Measurements from ENCODE around the gene PCDHGB6.
A peak's percentile ranks its signal among the peaks of the same experiment; 100 is the strongest.
"Not testable (repeated sequence)": the region's sequence is repeated elsewhere in the genome, so short reads cannot be mapped to it uniquely, and the experiment has no call there.

PCDHGB6 gene

DNA sequence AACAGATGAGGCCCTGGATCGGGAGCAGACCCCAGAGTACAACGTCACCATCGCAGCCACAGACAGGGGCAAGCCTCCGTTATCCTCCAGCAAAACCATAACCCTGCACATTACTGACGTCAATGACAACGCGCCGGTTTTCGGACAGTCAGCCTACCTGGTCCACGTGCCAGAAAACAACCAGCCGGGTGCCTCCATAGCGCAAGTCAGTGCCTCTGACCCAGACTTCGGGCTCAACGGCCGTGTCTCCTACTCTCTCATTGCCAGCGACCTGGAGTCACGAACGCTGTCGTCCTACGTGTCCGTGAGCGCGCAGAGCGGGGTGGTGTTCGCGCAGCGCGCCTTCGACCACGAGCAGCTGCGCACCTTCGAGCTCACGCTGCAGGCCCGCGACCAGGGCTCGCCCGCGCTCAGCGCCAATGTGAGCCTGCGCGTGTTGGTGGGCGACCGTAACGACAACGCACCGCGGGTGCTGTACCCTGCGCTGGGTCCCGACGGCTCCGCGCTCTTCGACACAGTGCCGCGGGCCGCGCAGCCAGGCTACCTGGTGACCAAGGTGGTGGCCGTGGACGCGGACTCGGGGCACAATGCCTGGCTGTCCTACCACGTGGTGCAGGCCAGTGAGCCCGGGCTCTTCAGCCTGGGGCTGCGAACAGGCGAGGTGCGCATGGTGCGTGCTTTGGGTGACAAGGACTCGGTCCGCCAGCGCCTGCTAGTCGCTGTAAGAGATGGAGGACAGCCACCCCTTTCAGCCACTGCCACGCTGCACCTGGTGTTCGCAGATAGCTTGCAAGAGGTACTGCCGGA, 11.5 kb downstream of the PCDHGB6 start:
- DNase-seq (ENCODE audit: low spot score), result no peak

DNA sequence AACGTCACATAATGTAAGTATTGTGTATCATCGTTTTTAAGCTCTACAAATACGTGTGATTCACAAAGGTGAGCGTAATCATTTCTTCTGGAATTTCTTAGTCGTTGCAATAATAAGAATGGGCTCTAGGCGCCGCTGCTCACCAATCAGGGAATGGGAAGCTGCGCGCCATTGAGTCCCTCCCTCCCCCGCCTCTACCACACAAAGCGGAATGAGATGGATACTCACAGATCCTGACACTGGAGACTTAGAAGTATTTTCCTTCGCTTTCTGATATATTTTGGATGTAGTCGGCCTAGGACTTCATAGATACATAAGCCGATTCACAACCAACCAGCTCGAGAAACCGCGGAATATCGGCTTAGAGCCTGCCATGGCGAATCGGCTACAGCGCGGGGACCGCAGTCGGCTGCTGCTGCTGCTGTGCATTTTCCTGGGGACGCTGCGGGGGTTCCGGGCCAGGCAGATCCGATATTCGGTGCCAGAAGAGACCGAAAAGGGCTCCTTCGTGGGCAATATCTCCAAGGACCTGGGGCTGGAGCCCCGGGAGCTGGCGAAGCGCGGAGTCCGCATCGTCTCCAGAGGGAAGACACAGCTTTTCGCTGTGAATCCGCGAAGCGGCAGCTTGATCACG, 13.2 kb downstream of the PCDHGB6 start, which contains the start of gene PCDHGA11:
Gene PCDHGA11, plus strand, starts transcription at position 197 of the 634 bp plus-strand sequence. Its CDS starts 177 bp downstream, at position 374.
- DNase-seq (ENCODE audit: low spot score), result peak; percentile 49

DNA sequence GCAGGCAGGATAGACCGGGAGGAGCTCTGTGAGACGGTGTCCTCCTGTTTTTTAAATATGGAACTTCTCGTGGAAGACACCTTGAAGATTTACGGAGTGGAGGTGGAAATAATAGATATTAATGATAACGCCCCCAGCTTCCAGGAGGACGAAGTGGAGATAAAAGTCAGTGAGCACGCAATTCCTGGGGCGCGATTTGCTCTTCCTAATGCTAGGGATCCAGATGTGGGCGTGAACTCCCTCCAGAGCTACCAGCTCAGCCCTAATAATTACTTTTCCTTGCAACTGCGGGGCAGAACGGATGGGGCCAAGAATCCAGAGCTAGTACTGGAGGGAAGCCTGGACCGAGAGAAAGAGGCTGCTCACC, 13.7 kb downstream of the PCDHGB6 start:
- no peak for DNase-seq (ENCODE audit: low spot score)

DNA sequence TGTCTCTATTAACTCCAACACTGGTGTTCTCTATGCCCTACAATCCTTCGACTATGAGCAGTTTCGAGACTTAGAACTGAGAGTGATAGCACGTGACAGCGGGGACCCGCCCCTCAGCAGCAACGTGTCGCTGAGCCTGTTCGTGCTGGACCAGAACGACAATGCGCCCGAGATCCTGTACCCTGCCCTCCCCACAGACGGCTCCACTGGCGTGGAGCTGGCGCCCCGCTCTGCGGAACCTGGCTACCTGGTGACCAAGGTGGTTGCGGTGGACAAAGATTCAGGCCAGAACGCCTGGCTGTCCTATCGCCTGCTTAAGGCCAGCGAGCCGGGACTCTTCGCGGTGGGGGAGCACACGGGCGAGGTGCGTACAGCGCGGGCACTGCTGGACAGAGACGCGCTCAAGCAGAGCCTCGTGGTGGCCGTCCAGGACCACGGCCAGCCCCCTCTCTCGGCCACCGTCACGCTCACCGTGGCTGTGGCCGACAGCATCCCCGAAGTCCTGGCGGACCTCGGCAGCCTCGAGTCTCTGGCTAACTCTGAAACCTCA, 15.0 kb downstream of the PCDHGB6 start:
- DNase-seq (ENCODE audit: low spot score), result no peak

DNA sequence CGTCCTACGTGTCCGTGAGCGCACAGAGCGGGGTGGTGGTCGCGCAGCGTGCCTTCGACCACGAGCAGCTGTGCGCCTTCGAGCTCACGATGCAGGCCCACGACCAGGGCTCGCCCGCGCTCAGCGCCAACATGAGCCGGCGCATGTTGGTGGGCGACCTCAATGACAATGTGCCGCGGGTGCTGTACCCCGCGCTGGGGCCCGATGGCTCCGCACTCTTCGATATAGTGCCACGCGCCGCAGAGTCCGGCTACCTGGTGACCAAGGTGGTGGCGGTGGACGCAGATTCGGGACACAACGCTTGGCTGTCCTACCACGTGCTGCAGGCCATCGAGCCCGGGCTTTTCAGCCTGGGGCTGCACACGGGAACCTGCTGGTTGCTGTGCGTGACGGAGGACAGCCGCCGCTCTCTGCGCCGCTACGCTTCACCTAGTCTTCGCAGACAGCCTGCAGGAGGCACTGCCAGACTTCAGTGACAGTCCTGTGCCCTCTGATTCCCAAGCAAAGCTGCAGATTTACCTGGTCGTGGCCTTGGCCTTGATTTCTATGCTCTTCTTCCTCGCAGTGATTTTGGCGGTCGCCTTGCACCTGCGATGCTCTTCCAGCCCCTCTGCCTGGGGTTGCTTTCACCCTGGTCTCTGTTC, 20.1 kb downstream of the PCDHGB6 start:
- no peak for DNase-seq (ENCODE audit: low spot score)

DNA sequence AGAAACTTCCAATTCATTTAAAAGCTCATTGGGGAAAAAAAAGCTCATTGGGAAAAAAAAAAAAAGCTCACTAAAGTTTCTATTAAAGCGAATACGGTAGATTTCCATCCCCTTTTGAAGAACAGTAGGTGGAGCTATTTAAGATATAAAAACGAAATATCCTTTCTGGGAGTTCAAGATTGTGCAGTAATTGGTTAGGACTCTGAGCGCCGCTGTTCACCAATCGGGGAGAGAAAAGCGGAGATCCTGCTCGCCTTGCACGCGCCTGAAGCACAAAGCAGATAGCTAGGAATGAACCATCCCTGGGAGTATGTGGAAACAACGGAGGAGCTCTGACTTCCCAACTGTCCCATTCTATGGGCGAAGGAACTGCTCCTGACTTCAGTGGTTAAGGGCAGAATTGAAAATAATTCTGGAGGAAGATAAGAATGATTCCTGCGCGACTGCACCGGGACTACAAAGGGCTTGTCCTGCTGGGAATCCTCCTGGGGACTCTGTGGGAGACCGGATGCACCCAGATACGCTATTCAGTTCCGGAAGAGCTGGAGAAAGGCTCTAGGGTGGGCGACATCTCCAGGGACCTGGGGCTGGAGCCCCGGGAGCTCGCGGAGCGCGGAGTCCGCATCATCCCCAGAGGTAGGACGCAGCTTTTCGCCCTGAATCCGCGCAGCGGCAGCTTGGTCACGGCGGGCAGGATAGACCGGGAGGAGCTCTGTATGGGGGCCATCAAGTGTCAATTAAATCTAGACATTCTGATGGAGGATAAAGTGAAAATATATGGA, 22.7 kb downstream of the PCDHGB6 start, which contains the start of gene PCDHGA12:
Gene PCDHGA12, plus strand, starts transcription at position 176 of the 782 bp plus-strand sequence. Its CDS starts 253 bp downstream, at position 429.
- DNase-seq (ENCODE audit: low spot score), result no peak

DNA sequence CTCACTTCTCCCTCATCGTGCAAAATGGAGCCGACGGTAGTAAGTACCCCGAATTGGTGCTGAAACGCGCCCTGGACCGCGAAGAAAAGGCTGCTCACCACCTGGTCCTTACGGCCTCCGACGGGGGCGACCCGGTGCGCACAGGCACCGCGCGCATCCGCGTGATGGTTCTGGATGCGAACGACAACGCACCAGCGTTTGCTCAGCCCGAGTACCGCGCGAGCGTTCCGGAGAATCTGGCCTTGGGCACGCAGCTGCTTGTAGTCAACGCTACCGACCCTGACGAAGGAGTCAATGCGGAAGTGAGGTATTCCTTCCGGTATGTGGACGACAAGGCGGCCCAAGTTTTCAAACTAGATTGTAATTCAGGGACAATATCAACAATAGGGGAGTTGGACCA, 23.5 kb downstream of the PCDHGB6 start:
- no peak for DNase-seq (ENCODE audit: low spot score)

DNA sequence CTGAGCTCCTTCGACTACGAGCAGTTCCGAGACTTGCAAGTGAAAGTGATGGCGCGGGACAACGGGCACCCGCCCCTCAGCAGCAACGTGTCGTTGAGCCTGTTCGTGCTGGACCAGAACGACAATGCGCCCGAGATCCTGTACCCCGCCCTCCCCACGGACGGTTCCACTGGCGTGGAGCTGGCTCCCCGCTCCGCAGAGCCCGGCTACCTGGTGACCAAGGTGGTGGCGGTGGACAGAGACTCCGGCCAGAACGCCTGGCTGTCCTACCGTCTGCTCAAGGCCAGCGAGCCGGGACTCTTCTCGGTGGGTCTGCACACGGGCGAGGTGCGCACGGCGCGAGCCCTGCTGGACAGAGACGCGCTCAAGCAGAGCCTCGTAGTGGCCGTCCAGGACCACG, 24.5 kb downstream of the PCDHGB6 start:
- DNase-seq (ENCODE audit: low spot score), result not testable (repeated sequence)

DNA sequence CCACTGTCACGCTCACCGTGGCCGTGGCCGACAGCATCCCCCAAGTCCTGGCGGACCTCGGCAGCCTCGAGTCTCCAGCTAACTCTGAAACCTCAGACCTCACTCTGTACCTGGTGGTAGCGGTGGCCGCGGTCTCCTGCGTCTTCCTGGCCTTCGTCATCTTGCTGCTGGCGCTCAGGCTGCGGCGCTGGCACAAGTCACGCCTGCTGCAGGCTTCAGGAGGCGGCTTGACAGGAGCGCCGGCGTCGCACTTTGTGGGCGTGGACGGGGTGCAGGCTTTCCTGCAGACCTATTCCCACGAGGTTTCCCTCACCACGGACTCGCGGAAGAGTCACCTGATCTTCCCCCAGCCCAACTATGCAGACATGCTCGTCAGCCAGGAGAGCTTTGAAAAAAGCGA, 24.9 kb downstream of the PCDHGB6 start:
- DNase-seq (ENCODE audit: low spot score), result not testable (repeated sequence)

DNA sequence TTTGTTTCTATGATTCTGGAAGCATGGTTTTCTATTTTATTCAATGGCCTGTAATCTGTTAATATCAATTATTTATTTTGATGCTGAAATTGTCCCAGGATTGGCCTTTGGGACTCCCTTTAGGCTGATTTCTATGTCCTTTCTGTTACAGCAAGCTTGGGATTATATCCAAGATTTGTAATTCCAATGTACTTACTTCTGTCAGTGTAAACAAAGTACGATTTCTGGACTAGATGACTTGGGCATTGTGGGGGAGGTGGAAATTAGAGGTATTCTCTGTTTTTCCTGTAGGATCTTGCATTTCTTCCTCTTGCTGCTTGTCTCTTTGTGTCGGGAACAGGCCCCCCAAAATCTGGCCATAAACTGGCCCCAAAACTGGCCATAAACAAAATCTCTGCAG, 26.2 kb downstream of the PCDHGB6 start:
- DNase-seq (ENCODE audit: low spot score), result no peak

DNA sequence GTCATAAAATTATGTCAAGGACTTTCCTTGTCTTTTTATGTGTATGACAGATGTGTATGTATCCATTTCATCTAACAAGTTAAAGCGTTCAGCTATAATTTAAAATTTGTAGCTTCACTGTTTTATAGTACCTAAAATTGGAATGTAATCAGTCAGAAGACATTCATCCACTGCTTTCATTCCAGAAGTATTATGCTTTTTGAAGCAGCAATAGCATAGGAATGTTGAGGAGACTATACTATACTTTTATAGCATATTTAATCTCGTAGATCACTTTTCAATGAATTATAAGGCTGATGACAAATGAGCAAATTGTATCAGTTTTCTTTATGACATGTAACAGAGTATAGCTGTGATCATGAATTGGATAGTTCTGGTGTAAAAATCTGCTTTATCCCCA, 29.4 kb downstream of the PCDHGB6 start:
- DNase-seq (ENCODE audit: low spot score), result no peak

DNA sequence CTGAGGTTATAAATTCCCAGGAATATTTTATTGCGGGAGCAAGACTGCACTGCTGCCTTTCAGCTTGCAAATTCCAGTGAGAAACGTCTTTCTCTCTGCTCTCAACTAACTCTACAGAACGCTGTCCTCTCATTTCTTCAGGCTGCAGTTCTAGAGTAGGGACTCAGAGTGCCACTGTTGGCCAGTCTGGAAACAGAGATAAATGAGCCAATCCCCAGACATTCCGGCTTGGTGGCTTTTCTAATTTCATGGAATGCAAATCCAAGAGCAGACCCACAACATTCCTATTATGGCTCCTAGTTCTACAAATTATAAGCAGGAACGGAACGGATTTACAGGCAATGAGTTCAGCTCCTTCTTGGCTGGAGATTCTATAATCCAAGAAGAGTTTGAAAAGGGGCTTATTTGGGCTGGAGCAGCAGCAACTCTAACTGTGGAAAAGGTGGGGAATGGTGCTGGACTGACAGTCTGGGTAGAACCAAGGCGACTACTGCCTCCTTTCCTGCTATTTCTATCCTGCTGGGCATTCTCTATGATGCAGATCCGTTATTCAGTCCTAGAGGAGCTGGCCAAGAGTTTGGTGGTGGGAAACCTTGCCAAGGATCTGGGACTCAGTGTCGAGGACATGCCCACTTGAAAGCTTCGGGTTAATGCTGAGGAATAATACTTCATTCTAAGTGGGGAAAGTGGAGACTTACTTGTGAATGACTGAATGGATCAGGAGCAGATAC, 31.8 kb downstream of the PCDHGB6 start:
- DNase-seq (ENCODE audit: low spot score), result no peak

DNA sequence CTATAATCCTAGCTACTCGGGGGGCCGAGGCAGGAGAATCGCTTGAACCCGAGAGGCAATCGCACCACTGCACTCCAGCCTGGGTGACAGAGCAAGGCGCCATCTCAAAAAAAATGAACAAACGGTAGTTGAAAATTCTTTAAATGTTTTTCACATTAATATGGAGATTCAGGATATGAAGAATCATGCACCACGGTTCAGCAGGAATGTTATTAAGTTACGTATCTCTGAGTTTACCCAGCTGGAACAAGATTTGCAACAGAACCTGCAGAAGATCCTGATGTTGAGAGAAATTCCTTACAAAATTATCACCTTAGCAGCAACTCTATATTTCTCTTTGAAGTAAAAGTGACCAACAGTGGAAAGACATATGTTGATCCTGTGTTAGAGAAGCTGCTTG, 32.5 kb downstream of the PCDHGB6 start:
- no peak for DNase-seq (ENCODE audit: low spot score)

DNA sequence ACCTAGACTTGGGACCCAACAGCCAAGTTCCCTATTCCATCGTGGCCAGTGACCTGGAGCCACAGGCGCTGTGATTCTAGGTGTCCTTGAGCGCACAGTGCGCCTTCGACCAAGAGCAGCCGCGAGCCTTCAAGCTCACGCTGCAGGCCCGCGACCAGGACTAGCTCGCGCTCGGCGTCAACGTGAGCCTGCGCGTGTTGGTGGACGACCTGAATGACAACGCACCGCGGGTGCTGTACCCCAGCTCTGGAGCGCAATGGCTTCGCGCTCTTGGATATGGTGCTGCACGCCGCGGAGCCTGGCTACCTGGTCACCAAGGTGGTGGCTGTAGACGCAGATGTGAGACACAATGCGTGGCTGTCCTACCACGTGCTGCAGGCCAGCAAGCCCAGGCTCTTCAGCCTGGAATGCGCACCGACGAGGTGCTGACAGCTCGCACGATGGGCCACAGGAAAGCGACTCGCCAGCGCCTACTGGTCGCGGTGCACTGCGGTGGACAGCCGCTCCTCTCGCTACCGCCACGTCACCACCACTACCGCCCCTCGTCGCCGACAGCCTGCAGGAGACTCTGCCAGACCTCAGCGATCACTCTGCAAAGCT, 33.9 kb downstream of the PCDHGB6 start:
- DNase-seq (ENCODE audit: low spot score), result no peak

Data from hematopoietic multipotent progenitor cell treated with erythropoietin and hydrocortisone succinate and interleukin-3 and kit ligand, for 15 days (in vitro differentiated cells).